ENCODE data around the gene DPP10.

DPP10 gene

DNA sequence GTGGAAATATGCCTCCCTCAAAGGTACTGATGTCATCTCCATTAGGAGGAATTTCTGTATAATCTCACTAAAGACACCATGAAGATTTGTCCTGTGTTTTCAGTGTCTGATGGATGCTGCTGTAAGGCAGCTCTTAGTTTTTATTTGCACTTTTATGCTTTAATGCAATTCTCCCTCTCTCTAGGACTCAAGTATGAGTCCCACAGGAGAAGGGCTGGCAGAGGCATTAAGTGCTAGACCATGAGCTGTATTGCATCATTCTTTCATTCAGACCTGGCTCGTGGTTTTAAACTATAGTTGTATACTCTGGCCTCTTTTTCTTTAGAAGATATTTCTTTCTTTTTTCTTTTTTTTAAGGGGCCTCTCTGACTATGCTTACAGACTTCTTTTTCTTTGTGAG lies 805.6 kb downstream of the DPP10 start:
- DNase-seq (ENCODE audit: low read depth in 2 of 2), result no peak

- DNase-seq (ENCODE audit: low read depth in 2 of 2), result no peak
These were observed 834.9 kb downstream of the DPP10 start for GRCh38 chr2:115277366-115277765.

GRCh38 chr2:115285416-115285815 lies 843.0 kb downstream of the DPP10 start:
- no peak for DNase-seq (ENCODE audit: low read depth in 2 of 2)

DNA sequence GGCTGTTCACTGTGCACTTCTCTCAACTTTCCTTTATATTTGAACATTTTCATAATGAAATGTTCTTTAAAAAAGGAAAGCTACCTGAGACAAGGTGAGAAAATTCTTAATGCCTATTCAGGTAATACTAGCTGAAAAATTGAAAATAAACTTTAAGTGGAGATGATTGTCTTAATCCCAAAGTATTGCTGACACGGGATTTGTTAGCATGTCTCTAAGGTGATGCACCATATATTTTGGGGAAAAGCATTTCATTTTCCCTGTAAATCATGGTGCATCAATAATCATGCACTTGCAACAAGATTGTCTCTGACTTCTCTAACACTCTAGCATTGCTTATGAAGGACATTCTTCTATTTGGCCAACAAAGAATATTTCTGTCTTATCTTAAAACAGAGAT lies 848.0 kb downstream of the DPP10 start:
- no peak for DNase-seq (ENCODE audit: low read depth in 2 of 2)

DNA sequence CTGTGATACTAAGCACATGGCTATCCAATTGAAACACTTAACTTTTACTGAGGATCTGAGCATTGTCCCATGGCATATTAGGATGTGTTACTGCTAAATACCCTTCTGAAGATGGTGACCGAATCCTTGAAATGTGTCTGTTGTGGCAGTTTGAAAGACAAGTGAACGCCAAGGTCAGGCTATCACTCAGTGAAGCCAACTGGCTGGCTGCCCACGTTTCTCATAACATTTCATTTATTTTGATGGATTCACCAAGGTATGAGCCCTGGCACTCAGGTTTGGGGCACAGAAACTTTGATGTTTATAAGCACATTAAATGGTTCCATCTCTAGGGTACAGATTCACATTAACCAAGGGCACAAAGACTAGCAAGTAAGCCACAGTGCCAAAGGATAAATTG lies 850.3 kb downstream of the DPP10 start:
- no peak for DNase-seq (ENCODE audit: low read depth in 2 of 2)

- no peak for DNase-seq (ENCODE audit: low read depth in 2 of 2)
These were observed 852.6 kb downstream of the DPP10 start for GRCh38 chr2:115294999-115295398.

DNA sequence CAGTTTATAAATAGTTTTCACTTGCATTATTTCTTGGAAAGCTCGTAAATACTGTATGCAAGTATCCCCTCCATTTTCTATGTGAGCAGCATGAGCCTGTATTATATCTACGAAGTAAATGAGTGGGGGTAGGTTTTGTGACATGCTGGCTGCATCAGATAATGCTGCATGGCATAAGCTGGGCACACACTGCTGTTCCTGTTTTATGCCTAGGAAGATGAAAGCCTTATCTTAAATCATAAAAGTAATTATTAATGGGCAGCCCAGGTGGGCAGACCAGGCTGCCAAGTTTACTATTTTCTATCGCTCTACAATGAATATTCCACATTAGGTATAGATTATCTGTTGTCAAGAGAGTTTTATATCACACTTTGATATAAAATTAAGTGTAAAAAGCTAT lies 854.6 kb downstream of the DPP10 start:
- DNase-seq (ENCODE audit: low read depth in 2 of 2), result no peak

- DNase-seq (ENCODE audit: low read depth in 2 of 2), result no peak
These were observed 856.8 kb downstream of the DPP10 start for GRCh38 chr2:115299199-115299598.

DNA sequence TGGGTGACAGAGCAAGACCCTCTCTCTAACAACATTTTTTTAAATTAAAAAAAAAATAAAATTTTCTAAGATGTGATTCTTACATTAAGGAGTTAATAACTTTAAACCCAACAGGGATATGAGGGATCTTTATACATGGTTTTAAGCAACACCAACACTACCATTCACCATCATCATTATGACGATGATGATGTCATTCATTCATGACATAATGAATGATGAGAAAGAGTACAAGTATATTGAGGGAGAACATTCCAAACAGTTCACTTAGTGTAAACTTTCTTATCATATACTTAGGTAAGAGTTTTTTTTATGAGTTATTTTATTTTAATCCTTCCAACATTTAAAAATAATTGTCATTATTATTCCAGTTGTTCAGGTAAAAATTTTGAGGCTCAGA lies 863.3 kb downstream of the DPP10 start:
- no peak for DNase-seq (ENCODE audit: low read depth in 2 of 2)

- no peak for DNase-seq (ENCODE audit: low read depth in 2 of 2)
These were observed 871.7 kb downstream of the DPP10 start for GRCh38 chr2:115314119-115314518.

DNA sequence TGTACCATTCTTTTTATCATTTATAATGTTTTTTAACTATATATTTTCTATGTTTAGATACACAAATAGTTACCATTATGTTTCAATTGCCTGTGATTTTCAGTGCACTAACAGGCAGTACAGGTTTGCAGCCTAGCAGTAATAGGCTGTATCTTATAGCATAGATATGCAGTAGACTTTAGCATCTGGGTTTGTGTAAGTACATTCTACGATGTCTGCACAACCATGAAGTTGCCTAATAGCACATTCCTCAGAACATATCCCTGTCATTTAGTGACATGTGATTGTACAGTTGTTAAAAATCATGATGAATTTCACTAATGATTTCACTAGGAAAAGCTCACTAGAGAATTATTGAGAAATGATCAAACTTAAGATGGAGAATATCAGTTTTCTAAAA lies 884.6 kb downstream of the DPP10 start:
- DNase-seq (ENCODE audit: low read depth in 2 of 2), result no peak

GRCh38 chr2:115359550-115359949 lies 917.1 kb downstream of the DPP10 start:
- DNase-seq (ENCODE audit: low read depth in 2 of 2), result no peak

GRCh38 chr2:115364093-115364492 lies 921.7 kb downstream of the DPP10 start:
- DNase-seq (ENCODE audit: low read depth in 2 of 2), result no peak

GRCh38 chr2:115369400-115369799 lies 927.0 kb downstream of the DPP10 start:
- DNase-seq (ENCODE audit: low read depth in 2 of 2), result no peak

DNA sequence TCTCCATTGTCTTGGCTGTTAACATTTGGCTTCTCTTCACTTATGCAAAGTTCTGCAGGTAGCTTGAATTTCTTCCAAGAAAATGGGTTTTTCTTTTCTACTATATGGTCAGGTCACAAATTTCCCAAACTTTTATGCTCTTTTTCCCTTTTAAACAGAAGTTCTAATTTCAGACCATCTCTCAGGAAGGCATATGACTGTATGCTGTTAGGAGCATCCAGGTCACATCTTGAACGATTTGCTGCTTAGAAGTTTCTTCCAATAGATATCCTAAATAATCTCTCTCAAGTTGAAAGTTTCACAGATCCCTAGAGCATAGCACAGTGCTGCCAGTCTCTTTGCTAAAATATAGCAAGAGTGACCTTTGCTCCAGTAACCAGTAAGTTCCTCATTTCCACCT lies 932.5 kb downstream of the DPP10 start:
- DNase-seq (ENCODE audit: low read depth in 2 of 2), result no peak

GRCh38 chr2:115384399-115384798 lies 942.0 kb downstream of the DPP10 start:
- no peak for DNase-seq (ENCODE audit: low read depth in 2 of 2)

DNA sequence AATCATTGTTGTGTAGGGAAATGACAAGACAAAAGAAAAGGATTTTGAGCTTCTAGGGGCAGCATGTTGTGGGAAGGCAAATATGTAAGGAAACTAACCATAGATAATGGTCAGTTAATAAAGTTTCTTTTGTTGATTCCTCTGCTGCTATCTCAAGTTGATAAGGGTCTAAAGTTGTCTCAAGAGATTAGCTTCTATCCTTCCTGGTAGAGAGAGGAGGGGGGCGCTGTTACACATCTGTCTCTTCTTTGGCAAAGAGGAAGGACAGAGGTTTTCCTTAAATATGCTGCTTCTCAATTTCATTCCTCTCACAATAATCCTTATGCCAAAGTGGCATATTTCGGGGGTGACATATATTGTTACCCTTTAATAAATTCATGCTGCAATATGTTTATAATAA lies 944.0 kb downstream of the DPP10 start:
- no peak for DNase-seq (ENCODE audit: low read depth in 2 of 2)

GRCh38 chr2:115389024-115389423 lies 946.6 kb downstream of the DPP10 start:
- no peak for DNase-seq (ENCODE audit: low read depth in 2 of 2)

- DNase-seq (ENCODE audit: low read depth in 2 of 2), result no peak
These were observed 947.6 kb downstream of the DPP10 start for GRCh38 chr2:115389898-115390565.

DNA sequence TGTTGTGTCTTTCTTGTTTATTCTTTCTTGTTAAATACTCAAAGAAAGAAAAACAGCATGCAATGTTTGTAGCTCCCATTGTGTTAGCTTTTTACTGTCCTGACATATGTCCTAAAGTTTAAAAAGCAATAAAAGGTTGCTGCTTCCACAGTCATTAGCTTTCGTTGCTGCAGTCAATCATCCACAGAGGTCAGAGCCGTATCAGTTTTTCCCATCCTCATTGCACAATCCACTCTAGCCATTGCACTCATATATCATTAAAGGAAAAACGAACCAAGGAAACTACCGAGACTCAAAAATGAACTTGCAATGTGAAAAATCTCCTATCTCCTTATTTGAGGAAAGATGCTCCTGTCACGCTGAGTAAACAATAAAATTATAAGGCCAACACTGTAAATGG lies 954.1 kb downstream of the DPP10 start:
- no peak for DNase-seq (ENCODE audit: low read depth in 2 of 2)

DNA sequence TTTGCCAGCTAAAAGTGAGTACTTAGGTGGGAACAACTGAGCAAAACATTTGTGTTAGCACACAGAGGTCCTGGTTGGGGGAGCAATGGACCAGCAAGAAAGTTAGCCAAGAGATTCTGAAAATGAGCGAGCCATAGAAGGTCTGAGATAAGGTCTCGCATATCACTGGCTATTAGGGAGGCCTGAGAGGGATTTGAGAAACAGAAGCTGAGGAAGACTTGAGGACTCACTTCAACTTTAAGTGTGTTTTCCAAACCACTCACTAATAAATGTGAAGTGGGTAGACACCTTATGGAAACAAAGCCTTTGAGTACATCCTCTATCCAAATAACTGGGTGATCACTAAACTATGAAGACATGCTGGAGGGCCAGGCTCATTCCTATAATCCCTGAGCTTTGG lies 958.5 kb downstream of the DPP10 start:
- no peak for DNase-seq (ENCODE audit: low read depth in 2 of 2)

DNA sequence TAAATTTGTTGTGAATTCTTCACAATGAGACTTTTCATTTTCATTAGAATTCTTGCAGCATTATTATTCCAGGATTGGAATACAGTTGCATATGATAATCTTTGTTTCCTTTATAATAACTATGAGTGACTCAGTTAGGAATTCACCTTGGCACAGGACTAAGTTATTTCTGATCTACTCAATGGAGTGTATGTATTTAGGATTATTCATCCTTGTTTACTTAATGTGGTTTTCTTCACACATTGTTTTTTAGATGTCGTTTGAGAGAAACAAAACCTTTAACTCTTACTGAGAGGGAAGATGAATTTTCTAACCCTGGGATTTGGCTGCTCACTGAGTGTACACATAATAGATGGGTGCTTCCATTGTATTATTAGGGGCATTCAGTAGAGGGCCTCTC lies 970.1 kb downstream of the DPP10 start:
- no peak for DNase-seq (ENCODE audit: low read depth in 2 of 2)

DNA sequence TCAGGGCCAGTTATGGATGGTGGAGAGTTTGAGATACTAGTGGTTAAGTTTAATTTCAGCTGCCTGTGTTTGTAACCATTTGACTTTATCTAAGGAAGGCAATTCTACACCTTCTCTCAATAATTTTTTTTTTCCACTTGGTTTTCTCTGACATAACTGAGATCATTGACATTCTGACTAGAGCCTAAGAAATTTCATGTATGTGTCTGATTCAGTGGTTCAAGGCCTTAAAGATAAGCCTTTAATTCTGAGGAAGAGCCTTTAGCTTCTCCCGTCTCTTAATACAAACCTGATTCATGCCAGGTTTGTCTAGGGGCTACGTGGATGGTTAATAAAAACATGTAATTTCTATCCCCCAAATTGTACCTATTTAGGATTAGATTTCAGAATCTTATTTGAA lies 971.4 kb downstream of the DPP10 start:
- DNase-seq (ENCODE audit: low read depth in 2 of 2), result no peak

- DNase-seq (ENCODE audit: low read depth in 2 of 2), result no peak
These were observed 972.0 kb downstream of the DPP10 start for GRCh38 chr2:115414466-115414865.
